ENCODE measurements around the gene TTC28. TPM values are rescaled to one million over a fixed set of nuclear protein-coding genes. Genes with fewer than 3 reads are reported as not detected.

TTC28 gene
- total RNA-seq, 2 donors from 2014 or later, result 29.2 to 74.6 TPM

- H3K4me3 ChIP-seq, result no peak overlapping the region
- WGBS, result 85% methylated on average over 6 of the region's 6 CpGs
- no peaks in the 10 kb centered on the region for H3K9me3 ChIP-seq
- no peaks in the 10 kb centered on the region for H3K27me3 ChIP-seq (replicated peaks; ENCODE audit: insufficient read depth)
- no peaks in the 10 kb centered on the region for H3K4me1 ChIP-seq (replicated peaks)
- H3K36me3 ChIP-seq, result no peaks in the 10 kb centered on the region
- H3K27ac ChIP-seq, result no peak overlapping the region
- no peak for TF ChIP-seq CTCF (IDR thresholded peaks at IDR 0.05)
- no peak for TF ChIP-seq POLR2A (IDR thresholded peaks at IDR 0.05)
- no peak for TF ChIP-seq POLR2AphosphoS5 (IDR thresholded peaks at IDR 0.05)
- intact Hi-C loops (cut with DNase I), result loop anchor here (5.0 kb wide), 1 partner anchor 1248 kb away; no protein-coding TSS in a partner anchor
- DNase-seq (ENCODE audit: low spot score), result no peak
Observed at GRCh38 chr22:28005513-28005912, 674.1 kb downstream of the TTC28 start.

- Histone ChIP-seq H3K4me3 (no peak overlapping the region), H3K36me3 (no peaks in the 10 kb centered on the region), H3K4me1 (replicated peaks) (no peaks in the 10 kb centered on the region), H3K27me3 (replicated peaks; ENCODE audit: insufficient read depth) (no peaks in the 10 kb centered on the region), H3K9me3 (no peaks in the 10 kb centered on the region), H3K27ac (no peak overlapping the region)
- TF ChIP-seq POLR2AphosphoS5 (IDR thresholded peaks at IDR 0.05), result no peak
- no peak for TF ChIP-seq POLR2A (IDR thresholded peaks at IDR 0.05)
- no peak for TF ChIP-seq CTCF (IDR thresholded peaks at IDR 0.05)
- intact Hi-C loops (cut with DNase I), result no loop called here
- WGBS, result 93% methylated on average over 6 of the region's 6 CpGs
- no peak for DNase-seq (ENCODE audit: low spot score)
Observed at GRCh38 chr22:28004021-28004420, 675.6 kb downstream of the TTC28 start.

- Histone ChIP-seq H3K36me3 (no peaks in the 10 kb centered on the region), H3K4me3 (no peak overlapping the region), H3K9me3 (no peaks in the 10 kb centered on the region), H3K27me3 (replicated peaks; ENCODE audit: insufficient read depth) (no peaks in the 10 kb centered on the region), H3K4me1 (replicated peaks) (no peaks in the 10 kb centered on the region), H3K27ac (no peak overlapping the region)
- no peak for DNase-seq (ENCODE audit: low spot score)
- no peak for TF ChIP-seq POLR2AphosphoS5 (IDR thresholded peaks at IDR 0.05)
- TF ChIP-seq POLR2A (IDR thresholded peaks at IDR 0.05), result no peak
- TF ChIP-seq CTCF (IDR thresholded peaks at IDR 0.05), result no peak
- intact Hi-C loops (cut with DNase I), result no loop called here
- 80% methylated on average over 7 of the region's 8 CpGs for WGBS
Observed at GRCh38 chr22:28002863-28003565, 676.6 kb downstream of the TTC28 start.

GRCh38 chr22:28002181-28002700, 677.4 kb downstream of the TTC28 start:
- no peaks in the 10 kb centered on the region for H3K36me3 ChIP-seq
- H3K4me3 ChIP-seq, result no peak overlapping the region
- no peak overlapping the region for H3K27ac ChIP-seq
- intact Hi-C loops (cut with DNase I), result no loop called here
- no peak for TF ChIP-seq POLR2AphosphoS5 (IDR thresholded peaks at IDR 0.05)
- no peak for TF ChIP-seq CTCF (IDR thresholded peaks at IDR 0.05)
- no peak for DNase-seq (ENCODE audit: low spot score)
- 94% methylated on average over 13 of the region's 13 CpGs for WGBS
- no peaks in the 10 kb centered on the region for H3K27me3 ChIP-seq (replicated peaks; ENCODE audit: insufficient read depth)
- H3K9me3 ChIP-seq, result no peaks in the 10 kb centered on the region
- H3K4me1 ChIP-seq (replicated peaks), result no peaks in the 10 kb centered on the region
